Renal pelvis (tissue), 4 donors: ENCODE results near the gene SIAH2. TPM values are rescaled to one million over a fixed set of nuclear protein-coding genes. Genes with fewer than 3 reads are reported as not detected.

Experiments
- DNase-seq: peaks from one replicate; pipeline ENCODE4 v3.0.0-alpha.2; 2013
- polyA plus RNA-seq, 3 donors: library from polyadenylated mRNA; unstranded; fragments of 120-200 nt; gene quantifications; one replicate each; pipeline ENCODE4 v1.2.1, GENCODE V29; 2013; ENCODE audit not compliant: insufficient read length in 3 of 3

SIAH2 gene
- polyA plus RNA-seq, 3 donors, result 16.4 to 18.4 (median 16.7) TPM

GRCh38 chr3:150757364-150757763 lies 5.6 kb downstream of the SIAH2 start:
- no peak for DNase-seq

- no peak for DNase-seq
These were observed 6.4 kb downstream of the SIAH2 start for GRCh38 chr3:150756491-150757059.

DNA sequence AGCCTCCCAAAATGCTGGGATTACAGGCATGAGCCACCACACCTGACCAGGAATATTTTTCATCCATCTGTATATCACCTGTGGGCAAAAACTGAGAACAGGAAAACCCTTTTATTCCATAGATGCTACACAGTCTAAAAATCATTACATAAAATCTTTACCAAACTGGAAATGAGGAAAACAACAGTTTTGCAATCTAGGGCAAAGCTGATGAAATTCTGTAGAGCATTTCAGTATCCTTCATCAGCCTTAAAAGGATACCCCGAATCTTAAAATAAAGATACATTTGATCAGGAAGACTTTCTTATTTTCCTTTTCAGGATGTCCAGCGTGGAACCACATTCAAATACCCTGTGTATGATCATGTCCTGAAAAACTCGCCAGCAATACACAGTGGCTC lies 7.1 kb downstream of the SIAH2 start:
- DNase-seq, result no peak

DNA sequence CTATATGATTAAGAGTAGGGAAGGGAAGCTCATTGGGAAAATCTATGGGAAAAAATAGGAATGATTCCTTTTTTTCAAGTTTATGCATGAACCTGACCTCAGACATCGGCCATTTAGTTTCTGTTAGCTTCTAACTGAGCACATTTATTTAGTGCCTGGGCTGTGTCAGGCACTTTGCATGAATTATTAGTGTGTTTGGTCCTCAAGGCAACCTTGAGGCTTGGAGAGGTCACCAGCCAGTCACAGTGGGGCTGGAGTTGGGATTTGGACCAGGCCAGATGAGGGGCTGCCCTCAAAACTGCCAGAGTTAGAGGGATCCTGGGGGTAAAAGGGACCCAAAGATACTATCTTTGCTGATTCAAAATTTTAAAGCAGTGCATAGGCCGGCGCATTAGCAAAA lies 8.1 kb downstream of the SIAH2 start:
- no peak for DNase-seq

DNA sequence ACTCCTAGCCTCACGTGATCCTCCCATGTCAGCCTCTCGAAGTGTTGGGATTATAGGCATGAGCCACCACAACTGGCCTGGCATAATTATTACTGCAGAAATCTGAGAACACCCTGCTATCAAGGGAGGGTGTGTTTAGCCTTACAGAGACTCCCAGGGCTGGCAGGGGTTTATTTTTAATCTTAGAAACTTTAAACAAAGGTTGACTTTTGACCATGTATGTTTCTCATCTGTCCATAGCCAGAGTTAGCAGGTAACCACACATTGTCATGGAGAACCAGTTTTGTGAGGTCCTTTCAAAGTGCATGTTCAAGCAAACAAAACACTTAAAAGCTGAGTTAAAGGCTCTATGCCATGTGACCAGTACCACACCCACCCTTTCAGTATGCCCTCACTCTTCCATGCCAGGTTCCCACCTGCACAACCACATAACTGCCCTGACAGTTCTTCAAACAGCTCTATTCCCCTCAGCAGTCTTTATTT lies 11.1 kb downstream of the SIAH2 start:
- DNase-seq, result no peak

GRCh38 chr3:150749255-150749654 lies 13.7 kb downstream of the SIAH2 start:
- DNase-seq, result no peak

DNA sequence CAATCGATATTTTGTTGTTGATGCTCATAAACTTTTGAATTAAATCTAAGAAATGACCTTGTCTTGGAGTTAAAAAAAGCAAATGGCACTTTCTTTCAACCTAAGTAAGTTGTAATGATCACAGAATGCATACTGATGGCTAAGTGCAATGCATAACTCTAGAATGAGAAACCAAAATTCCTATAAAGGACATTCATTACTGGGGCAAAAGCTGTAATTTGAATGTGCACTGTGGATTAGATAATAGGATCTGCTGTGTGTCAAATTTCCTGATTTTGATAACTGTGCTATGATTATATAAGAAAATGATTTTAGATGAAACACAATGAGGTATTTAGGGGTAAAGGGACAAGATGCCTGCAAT lies 14.3 kb downstream of the SIAH2 start:
- DNase-seq, result no peak

DNA sequence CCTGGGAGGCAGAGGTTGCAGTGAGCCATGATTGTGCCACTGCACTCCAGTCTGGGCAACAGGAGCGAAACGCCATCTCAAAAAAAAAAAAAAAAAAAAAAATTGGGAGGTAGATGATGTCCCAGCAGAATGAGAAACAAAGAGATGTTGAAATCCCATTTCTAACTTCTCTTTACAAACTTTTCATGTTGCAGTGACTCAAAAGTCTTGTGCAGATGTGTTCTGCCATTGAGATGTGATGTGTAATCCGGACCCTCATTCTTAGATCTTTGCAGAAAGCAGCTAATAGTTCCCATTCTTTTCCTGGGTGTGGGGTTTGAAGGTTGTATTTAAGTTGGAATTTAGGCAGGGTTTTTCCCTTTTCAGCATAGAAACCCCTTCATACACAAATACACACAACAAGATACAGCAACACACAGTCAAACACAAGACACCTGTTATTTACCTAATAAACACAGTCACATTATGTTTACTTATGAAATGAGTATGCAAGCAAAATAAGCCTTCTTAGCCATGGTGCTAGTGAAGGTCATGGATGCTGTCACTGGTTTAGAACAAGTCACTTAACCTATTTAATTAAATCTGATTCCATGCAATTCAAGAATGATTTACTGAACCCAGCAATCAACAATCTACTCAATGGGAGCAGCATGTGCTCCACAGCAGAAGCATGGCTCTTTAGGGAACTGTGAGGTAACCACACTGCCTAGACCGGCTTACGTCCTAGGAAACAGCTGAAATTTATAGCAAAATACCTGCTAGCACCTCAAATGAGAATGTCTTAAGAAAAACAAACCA lies 14.9 kb downstream of the SIAH2 start:
- DNase-seq, result no peak

DNA sequence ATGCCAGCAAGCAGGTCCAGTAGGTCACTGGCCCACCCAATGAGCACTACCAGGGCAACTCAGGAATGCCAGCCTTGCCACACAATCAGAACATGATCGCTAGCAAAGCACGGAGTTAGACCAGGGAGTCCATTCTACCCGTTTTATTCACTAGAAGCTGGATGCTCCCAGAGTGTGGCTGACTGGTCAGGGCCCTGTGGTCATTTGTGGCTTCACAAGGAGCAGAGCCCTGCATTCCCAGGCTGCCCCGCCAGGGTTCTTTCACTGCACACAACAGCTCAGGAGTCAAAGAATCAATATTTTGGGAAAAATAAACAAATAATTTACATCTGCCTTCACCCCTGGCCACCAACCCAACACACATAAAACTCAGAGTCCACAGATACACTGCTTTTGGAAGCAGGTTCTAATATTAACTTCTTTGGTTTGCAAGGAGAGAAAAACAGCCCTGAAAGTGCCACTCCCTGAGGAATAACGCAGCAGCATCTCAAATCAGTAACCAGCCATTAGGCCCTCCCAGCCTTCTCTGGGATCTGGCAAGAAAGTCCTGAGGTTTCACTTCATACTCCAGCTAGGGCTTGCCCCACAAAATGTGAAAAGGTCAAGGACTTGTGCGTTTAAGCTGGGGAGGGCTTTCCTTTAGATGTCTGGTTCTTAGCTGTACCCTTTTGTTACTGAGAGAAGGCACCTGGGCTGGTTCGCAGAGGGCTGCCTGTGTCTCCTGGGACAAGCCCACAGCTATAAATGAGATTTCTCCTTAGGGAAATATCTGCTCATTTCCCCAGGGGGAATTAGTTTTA lies 16.0 kb downstream of the SIAH2 start:
- DNase-seq, result no peak

DNA sequence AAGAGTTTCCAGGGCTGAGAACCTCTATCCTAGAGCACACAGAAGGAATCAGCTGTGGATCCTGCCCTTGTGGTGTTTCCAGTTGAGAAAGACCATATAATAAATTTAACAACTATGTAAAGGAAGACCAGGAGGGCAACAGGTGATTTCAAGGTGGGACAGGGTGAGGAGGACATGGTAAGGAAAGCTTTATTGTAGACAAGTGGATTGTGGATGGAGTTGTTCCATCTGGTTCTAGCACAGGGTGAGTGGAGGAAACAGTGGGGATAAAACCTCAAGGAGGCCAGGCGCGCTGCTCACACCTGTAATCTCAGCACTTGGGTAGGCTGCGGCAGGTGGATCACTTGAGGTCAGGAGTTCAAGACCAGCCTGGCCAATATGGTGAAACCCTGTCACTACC lies 17.1 kb downstream of the SIAH2 start:
- DNase-seq, result no peak

- DNase-seq, result no peak
These were observed 18.1 kb downstream of the SIAH2 start for GRCh38 chr3:150744919-150745211.

DNA sequence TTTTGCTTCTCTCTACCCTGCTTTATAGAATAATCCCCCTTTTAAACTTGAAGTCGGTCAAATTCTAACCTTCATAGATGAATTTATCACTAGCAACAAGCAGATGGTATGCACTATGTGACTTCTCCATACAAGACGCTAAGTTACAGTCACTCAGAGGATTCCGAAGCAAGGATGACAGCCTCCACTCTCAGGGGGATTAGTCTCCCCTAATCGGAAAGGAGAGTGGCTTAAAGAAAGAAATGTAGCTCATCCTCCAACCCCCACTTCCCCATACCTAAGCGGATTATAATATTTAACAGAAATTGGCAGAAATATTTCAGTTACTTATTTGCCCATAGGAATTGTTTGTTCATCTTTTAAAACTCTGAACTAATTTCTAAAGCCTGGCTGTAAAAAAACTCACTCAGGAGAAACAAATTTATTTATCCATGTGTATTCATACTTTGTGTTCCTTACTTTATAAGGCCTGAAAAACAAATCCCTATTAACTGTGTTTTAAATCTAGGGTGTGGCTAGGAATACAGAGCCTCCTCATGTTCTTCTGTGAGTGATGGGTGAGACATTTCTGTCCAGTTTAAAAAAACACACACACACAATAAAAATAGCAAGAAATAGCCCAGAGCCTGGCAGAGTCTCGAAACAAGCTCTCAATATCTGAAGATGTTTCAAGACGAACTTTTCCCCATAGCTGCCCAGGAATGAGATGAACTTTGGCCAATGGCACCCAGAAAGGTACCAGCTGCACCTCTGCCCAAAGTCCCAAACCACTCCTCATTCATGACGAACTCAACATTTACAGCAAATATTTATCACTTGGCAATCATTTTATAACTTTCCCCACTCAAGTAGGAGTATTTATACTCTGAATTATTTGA lies 18.7 kb downstream of the SIAH2 start:
- DNase-seq, result no peak

GRCh38 chr3:150743508-150743907 lies 19.5 kb downstream of the SIAH2 start:
- no peak for DNase-seq

GRCh38 chr3:150742679-150743078 lies 20.3 kb downstream of the SIAH2 start:
- DNase-seq, result no peak

GRCh38 chr3:150742141-150742523 lies 20.8 kb downstream of the SIAH2 start:
- DNase-seq, result no peak

DNA sequence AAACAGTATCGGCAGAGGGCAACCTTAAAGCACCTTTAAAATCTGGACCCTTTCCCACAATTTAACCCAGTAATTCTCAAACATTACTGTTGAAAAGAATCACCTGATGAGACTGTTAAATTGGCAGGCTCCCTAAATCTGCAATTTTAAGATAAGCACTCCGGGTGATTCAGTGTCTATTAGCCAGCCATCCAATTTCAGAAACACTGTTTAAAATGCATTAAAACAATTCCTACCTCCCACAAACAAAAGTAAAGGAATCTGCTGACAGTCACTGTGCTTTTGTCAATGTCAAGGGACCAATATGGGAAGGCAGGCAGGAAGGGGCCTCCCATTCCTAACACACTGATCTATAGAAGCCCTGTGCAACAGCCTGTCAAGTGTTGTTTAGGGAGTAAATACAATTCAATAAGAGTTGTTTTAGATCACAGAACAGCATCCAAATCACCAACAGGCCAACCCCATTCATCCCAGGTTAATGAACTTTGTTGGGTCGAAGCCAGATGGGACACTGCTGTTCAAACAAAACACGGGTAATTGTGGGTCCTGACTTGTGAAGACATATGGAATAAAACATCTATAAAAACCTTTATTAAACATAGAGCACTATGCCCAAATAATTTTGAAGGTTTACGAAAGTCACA lies 21.4 kb downstream of the SIAH2 start:
- DNase-seq, result no peak

- DNase-seq, result no peak
These were observed 22.1 kb downstream of the SIAH2 start for GRCh38 chr3:150740733-150741496.

DNA sequence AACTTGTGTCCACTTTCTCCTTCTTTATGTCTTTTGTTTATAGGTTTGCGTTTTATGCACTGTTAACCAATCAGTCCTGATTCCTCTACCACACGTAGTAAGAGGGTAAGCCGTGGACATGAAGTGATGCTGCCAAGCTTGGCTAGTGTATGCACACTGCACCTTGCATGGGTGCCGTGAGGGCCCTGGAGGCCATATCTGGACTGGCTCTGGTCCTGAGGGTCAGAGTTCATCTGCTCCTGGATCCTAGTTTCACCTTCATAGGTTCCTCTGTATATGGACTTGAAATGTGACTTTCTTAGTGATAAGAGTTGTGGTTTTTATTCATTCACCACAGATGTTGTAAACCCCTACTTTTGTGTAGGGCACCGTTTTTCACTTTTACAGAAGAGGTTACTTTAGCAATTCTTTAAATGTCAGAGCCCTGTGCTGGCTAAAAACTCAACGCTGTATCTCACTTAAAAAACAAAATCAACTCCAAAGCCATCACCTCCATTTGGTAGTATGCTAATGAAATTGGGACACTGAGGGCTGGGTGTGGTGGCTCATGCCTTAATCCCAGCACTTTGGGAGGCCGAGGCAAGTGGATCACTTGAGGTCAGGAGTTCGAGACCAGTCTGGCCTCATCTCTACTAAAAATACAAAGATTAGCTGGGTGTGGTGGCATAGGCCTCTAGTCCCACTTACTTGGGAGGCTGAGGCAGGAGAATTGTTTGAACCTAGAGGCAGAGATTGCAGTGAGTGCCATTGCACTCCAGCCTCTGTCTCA lies 22.9 kb downstream of the SIAH2 start:
- no peak for DNase-seq

- DNase-seq, result no peak
These were observed 23.6 kb downstream of the SIAH2 start for GRCh38 chr3:150739200-150739863.
